Stimulated activated CD4-positive, alpha-beta T cell treated with anti-CD3 and anti-CD28 coated beads, Interleukin-15, amount 100 ng/mL, for 48 hours (primary cell): Measurements from ENCODE around the gene TNFAIP3.
"Not testable (repeated sequence)": the region's sequence is repeated elsewhere in the genome, so short reads cannot be mapped to it uniquely, and the experiment has no call there.

ENCODE experiments used
- DNase-seq, 2 donors: peaks; one replicate each; pipeline ENCODE4 v3.0.0-alpha.2; 2020; ENCODE audit warnings: low read depth in 2 of 2

Gene TNFAIP3

DNA sequence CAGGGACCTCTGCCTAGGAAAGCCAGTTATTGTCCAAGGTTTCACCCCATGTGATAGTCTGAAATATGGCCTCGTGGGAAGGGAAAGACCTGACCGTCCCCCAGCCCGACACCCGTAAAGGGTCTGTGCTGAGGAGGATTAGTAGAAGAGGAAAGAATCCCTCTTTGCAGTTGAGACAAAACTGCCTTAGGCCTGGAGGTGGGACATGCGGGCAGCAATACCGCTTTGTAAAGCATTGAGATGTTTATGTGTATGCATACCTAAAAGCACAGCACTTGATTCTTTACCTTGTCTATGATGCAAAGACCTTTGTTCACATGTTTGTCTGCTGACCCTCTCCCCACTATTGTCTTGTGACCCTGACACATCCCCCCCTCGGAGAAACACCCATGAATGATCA lies 22.3 kb upstream of the TNFAIP3 start:
- not testable (repeated sequence) for DNase-seq

DNA sequence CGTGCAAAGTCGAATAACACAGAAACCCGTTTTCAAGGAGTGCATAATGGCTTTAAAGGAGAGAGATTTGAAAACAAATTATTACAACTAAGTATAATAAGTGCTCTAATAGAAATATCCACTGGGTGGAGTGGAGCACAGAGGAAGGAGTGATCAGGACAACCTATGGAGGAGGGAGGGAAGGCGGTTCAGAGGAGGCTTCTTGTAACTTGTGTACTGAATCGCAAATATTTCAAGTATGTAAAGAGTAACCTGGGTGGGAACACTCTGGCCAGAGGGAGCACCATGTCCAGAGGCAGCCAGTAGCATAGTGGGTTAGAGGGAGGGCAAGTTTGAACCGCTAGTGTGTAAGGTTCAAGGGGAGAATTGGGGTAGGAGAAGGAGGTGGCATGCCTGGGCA lies 21.6 kb upstream of the TNFAIP3 start:
- no peak for DNase-seq

DNA sequence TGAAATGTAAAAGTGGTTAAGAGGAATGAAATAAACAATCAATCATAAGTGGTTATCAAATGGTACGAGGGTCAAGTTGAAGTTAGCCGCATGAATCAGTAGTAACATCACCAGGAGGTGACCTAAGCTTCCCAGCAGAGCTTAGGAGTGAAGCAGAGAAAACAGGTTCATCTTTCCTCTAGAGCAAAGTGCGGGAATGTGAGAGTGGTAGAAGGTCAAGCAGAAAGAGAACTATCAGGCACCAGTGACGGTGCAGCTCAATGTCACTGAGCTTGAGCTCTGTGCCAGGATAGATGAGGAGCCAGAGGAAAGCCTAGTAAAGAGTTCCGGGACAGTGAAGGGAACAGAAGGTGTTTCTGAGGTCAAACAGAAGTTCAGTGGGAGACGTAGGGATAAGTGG lies 20.8 kb upstream of the TNFAIP3 start:
- no peak for DNase-seq

DNA sequence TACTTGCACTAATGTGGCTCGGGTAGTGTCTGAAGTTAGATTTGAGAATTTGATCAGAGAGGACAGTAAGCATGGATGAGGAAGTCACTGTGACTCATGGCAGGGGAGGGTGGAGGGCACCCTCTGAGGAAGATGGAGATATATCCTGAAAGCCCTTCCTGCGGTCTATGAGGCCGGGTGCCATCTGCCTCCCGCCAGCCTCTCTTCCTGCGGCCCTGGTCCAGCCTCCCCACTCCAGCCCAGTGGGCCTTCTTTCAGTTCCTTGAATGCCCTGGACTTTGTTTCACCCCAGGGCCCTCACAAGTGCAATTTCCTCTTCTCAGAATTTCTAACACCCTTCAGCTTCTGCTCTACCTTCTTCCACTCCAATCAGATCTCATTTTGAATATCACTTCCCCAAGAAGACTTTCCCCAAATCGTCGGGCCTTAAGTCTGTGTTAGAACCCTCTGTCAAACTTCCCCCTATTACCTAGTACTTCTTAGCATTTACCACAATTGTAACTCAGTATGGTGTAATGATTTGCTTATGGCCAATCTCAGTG lies 20.2 kb upstream of the TNFAIP3 start:
- no peak for DNase-seq

DNA sequence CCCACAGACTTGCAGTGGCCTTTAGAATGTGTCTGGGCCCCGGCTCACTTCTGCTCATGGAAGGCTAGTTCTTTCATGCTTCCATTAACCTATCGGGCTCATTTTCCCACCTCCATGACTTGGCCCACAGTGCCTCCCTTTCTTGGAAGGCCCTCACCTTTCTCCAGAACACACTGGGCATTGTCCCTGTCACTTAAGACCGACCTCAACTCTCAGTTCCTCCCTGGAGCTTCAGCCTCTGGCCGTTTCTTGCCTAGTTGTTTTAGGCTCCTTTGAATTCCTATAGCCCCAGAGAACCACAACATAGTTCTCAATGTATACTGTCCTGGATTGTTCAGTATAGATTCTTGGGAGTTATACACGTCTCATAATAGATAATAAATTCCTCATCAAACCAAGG lies 19.3 kb upstream of the TNFAIP3 start:
- DNase-seq = no peak

DNA sequence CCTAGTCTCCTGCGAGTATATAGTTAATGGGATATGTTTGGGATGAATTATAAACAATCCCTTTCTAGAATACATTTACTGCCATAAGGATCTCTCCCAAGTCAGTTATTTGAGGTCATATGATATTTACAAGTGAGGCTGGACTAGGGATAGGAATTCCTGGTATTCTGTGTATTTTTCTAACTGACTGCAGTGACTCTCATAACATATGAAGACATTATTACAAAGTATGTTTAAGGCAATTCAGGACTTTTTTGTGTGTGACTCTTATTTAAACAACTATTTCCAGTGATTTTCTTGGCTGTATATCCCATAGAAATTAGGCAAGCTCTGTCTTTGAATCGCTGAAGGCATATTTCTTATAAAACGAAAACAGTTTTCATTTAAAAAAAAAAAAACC lies 18.4 kb upstream of the TNFAIP3 start:
- DNase-seq = no peak

DNA sequence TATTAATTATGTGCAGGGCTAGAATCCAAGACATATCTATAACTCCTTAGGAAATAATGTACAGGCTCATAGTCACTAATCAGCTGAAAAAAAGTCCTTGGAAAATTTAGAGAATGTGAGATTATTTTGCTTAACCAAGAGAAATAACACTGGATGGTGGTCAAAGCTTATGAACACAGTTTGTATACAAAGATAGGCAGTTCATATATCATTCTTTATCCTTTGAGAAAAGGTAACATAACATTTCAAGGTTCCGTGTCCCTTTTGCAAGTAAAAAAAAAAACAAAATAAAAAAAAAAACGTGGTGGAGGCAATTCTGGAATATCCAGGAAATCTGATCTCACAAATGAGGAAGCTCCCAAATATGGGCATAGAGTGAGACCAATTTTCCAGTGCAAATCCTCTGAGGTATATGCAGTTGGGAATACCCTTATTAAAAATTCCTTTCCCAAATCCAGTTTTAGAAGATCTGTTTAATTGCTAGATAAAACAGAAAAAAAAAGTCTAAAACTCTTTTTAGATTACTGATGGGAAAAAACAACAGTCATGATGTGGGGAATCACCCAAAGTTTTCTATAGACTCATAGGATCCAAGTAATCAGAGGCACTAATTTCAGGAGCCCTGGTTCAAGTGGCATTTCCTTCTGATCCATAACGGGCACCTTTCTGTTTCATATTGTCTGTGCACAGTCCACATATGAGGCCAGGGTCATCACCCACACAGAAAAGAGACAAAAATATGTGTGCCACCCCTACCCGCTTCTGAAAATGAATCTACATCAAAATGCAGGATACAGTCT lies 17.7 kb upstream of the TNFAIP3 start:
- DNase-seq = peak in 1 of 2 donors; percentile 38

DNA sequence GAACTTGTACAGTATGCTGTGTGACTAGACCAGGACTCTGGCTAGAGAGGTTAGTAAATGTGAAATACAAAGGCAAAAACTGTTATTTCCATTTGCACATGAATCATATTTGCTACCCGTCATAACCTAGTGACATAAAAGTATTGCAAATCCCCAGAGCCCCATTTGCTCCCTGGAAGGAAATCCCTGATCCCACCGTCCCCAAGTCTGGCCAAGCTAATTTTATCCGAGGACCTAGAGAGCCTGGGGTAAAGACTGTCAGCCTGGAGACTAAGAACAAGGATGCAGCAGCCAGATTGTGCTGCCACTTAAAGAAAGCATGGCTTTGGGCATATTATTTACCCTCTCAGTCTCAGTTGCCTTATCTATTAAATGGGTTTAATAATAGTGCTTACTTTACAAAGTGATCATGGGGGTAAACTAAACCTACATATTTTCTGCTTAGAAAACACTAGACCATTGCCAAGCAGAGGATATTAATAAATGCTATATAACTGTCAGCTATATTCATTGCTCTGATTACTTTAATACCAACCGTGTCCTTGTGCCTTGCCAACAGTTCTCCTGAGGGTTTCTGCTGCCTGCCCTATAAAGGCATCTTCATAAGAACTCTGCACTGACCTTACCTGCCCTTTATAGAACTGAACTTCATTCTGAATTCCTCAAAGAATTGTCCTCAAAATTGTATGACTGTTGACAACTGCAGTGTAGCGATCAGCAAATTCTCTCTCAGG lies 16.9 kb upstream of the TNFAIP3 start:
- no peak for DNase-seq

DNA sequence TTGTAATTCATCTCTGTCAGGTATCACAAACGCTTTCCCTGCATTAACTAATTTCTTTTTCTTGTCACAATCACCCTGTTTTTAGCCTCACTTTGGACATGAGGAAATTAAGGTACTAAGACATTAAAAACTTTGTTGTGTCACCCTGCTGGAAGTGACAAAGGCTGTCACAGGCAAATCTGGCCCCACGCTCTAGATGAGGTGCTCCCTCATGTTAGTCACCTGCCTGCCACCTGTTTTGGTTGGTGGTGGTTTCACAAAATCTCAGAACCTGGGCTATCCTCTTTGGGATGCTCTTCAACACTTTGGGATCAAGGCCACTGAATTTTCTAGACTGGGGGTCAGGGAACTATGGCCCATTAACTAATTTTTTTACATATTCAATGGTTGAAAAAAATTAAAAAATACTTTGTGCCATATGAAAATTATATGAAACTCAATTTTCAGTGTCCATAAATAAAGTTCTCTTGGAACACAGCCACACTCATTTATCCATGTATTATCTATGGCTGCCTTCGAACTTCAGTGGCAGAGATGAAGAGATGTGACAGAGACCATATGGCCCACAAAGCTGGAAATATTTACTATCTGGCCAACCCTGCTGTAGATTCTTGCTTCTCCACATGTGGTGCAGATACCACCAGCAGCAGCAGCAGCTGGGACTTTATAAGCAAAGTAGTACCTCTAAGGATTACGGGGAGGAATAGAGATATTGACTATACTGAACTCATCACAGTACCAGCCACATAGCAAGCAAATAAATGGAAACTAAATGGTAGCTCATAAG lies 16.1 kb upstream of the TNFAIP3 start:
- DNase-seq = no peak

DNA sequence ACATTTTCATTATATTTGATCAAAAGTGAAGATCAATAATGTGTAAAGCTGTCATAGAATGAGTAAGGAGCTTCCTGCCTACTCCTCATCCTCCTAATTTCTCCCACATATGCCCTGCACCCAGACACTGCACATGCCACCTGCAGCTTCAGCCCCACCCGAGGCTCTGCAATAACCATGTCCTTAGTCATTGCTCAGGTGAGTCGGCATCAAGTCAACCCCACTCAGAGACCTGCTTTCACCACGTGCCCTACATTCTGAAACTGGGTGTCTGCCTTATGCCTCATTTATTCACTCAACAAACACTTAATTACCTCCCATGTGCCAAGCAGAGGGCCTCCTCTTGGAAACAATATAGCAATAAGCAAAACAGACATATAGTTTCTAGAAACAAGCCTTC lies 15.4 kb upstream of the TNFAIP3 start:
- no peak for DNase-seq

DNA sequence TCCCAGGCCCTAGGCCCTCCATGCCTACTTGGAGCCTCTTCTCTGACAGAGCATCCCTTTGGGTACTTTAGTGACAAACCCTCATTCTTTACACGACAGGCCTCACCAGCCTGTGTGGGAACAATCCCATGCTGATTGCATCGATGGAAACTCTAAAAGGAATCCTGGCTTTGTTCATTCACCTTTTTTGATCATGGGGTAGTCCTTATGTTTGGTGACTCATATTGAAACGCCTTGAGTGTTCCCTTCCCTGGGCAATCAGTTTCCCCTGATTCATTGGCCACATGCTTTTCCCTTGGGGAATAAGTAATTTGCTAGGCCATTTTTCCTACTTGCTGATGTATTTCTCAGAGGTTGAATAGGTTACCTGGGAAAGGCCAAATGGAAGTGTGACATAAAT lies 14.7 kb upstream of the TNFAIP3 start:
- no peak for DNase-seq

DNA sequence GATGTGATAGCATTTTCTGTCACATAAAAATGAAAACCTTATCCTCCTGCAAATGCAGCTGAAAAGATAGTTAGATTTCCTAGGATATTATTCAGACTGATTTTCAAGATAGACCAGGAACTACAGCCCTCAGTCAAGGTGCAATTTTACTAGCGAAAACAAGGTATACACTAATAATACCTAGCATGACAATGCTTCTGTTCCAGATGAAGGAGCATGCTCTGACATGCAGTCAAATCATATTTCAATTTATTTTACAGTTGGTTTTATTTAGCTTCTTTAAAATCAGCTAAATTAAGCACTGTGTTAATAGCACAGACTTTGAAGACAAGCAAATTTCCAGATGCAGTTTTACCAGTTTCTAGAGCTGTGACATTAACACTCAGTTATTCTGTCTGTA lies 14.2 kb upstream of the TNFAIP3 start:
- no peak for DNase-seq

DNA sequence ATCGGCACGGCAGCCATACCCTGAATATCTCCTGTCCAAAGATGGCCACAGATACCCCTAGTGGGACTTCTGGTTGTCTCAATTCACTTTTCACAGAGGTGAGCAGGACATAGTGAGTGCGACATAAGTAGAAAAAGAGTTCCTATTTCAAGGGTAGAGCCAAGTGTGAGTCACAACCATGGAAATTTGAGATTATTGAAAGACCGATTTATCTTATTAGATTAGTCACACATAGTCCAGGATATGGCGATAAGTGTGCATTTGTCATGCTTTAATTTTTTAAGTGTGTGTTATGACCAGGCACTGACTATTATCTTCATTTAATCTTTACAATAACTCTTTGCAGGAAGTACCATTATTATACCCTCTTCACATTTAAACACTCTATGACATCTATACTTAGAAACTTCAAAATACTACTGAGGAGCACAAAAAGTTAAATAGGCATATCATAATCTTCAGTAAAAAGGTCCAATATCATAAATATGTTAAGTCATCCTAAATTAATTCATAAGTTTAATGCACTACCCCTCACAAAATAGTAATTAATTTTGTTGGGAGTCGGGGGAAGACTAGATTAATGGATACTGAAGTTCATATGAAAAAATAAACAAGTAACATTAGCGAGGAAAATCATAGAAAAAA lies 13.4 kb upstream of the TNFAIP3 start:
- no peak for DNase-seq

DNA sequence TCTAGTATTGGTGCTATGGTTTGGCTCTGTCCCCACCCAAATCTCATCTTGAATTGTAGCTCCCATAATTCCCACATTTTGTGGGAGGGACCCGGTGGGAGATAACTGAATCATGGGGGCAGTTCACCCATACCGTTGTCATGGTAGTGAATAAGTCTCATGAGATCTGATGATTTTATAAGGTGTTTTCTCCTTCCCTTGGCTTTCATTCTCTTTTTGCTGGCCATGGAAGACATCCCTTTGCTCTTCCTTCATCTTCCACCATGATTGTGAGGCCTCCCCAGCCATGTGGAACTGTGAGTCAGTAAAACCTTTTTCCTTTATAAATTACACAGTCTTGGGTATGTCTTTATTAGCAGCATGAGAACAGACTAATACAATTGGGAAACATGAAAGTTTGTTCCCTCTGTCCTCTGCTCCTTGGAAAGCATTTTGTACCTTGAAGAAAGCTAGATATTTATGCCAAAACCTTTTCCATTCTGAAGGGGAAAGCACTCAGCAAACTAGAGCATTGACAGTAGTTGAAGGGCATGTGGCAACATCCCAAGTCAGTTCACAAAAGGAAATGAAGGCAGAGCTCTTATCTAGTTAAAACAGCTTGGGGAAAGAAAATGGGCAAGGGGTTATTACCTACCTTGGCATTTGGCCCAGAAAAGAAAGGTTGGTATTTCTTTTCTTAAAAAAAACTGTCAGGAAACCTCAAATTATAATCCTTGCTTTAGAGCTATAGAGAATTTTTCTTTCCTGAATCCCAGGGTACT lies 10.7 kb upstream of the TNFAIP3 start:
- DNase-seq = no peak

DNA sequence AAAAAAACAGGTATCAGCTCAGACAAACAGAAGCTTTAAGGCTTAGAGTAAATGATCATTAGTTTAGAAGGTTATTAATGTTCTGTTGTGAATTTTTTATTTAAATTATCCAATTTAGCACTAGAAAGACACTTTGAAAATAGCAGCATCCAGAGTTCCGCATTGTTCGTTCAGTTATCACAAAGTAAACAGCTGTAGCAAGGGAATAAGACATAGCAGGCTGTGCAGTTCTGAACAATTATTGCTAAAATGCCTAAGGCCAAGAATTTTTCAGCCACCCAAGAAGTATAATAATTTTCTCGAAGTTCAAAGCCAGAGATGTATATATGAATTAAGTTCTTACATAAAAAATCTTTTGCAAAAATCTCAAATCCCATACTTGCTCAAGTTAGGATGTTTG lies 8.0 kb upstream of the TNFAIP3 start:
- DNase-seq = no peak

DNA sequence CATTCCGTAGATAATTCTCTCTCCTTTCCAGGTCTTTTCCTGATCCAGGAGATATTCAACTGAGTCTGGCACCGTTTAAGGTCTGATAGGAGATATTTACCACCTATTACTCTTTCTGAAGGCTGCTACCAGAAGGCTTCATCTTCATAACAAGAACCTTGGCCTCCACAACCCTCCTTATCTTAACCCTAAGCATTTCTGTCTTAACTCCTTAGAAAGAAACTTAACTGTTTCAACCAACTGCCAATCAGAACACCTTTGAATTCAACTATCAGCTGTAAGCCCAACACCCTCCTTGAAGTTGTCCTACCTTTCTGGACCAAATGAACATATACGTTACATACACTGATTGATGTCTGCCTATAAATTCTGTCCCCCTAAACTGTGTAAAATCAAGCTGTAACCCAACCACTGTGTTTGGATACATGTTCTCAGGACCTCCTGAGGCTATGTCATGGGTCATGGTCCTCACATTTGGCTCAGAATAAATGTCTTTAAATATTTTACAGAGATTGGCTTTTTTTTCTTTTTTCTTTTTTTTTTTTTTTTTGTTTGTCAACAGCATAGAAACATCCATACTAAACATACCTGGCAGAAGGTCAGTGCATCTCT lies 6.6 kb upstream of the TNFAIP3 start:
- no peak for DNase-seq

DNA sequence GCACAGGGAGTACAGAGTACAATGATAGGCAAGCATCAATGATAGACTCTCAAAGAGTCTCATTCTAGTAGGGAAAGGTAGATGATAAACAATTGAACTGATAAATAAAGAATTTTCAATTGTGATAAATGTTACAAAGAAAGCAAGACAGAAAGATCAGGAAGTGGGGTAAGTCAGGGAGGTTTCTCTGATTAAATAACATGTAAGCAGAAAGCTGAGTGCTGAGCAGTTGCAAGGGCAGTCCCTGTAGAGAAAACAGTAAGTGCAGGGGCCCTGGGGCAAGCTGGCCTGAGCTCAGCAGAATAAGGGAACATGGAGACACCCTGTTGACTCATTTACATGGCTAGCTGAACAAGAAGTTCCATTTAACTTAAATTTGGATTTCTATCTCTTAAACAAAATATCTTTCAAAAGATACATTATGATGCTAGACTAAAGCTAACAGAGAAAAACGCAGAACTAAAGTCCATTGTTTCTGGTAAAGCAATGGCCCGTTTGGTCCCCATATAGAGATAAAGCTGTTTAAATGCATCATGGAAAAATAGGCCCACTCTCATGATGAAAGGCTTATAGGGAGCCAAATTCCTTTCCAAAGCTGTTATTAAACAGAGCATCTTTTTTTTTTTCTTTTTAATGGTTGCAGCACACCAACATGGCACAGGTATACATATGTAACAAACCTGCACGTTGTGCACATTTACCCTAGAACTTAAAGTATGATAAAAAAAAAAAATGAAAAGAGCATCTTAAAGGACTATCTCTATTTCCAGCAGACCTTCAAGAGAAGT lies 5.3 kb upstream of the TNFAIP3 start:
- no peak for DNase-seq

DNA sequence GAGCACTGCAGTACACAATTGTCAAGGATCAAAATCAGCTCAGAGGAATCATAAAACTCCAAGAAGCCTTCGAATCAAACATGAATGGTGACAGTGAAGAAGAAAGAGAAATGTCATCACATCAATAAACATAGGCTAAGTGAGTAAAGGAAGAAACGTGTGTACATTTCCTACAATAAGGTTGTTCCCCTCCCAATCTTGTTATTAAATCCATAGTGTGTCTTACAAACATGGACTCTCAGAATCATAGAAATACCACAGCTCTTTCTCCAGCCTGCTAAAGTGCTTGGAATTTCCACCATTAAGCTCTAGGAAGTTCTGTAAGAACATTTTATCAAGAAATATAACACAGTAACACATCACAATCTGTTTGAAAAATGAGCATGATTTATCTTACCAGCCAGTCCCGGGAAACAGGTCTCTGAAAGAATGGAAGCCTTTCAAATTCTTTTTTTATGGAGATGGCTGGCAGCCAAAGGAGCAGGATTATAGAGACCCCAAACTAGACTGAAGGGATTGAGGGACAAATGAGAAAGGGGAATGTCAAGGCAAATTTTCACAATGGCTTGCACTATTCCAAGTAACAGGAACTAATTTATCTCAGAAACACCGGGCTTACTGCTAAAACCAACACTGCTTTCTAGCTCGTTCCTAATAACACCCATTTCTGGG lies 4.5 kb upstream of the TNFAIP3 start:
- DNase-seq = no peak

DNA sequence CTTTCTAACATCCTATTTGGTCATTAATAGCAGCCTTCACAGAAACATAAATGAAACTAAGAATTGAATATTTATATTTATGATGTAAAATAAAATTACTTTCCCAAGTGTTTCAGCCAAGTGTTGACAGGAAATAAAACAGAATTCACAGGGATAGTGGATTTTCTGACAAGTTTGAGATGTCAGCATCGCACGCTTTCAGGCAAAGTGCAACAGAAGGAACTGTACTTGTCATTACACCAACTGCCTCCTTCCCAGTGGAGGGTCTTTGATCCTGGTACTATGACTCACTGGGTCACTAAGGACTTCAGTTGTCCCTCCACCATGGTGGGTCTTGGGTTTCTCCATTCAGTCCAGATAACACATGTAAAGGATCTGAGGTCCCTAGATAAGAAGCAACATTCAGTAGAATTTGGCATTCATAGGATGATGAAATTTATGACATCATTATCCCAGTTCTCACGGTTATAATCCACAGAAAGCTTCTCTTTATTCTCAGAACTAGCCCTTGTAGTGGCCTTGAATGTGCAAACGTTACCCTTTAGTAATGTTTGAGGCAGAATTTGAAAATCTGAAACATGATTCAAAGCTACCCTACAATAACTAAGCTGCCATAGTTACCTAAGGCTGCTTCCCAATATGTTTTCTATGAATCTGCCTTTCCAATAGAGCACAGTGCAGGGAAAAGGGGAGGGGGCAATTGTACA lies 3.8 kb upstream of the TNFAIP3 start:
- no peak for DNase-seq
